GM12878 (cell line): ENCODE results near the gene VWA3B. TPM values are rescaled to one million over a fixed set of nuclear protein-coding genes. Genes with fewer than 3 reads are reported as not detected.

Source experiments
- ATAC-seq: fragments of 200-7000 bp; cut with Tn5 transposase; 3 replicates; pipeline ENCODE4 v1.9.1; 2020; ENCODE audit warnings: mild to moderate bottlenecking, moderate library complexity
- BruUV-seq: library from RNA; stranded (reverse); fragments of 400-500 nt; replicated peaks from 2 replicates; lab custom pipeline; 2021; lab: Mats Ljungman, UMichigan
- CTCF ChIA-PET: fragments of 300-600 bp; sonication (Branson Sonifier 250); formaldehyde crosslinking; extraction: SDS; loops from one replicate; lab custom pipeline; 2021; ENCODE audit warnings: inconsistent platforms; lab: Yijun Ruan, JAX
- POLR2A ChIA-PET: fragments of 350-600 bp; formaldehyde crosslinking; extraction: SDS; loops from one replicate; lab custom pipeline; 2021; ENCODE audit warnings: inconsistent platforms; lab: Charles Lee
- RAD21 ChIA-PET: fragments of 300-600 bp; sonication (Branson Sonifier 250); formaldehyde crosslinking; loops from one replicate; lab custom pipeline; 2023; ENCODE audit warnings: antibody characterized with exemption; ENCODE audit not compliant: unreplicated experiment; lab: Charles Lee
- SMC1A ChIA-PET: fragments of 300-600 bp; sonication (Branson Sonifier 250); formaldehyde crosslinking; loops from one replicate; lab custom pipeline; 2023; ENCODE audit not compliant: unreplicated experiment, uncharacterized antibody; lab: Charles Lee
- DNase-seq: peaks from one replicate; pipeline ENCODE4 v3.0.0-alpha.2; 2011; ENCODE audit warnings: low read depth, low spot score
- FAIRE-seq: peaks from 3 replicates; lab custom pipeline; 2011; peaks lifted over from hg19 to GRCh38; lab: Jason Lieb, UNC
- H2AFZ ChIP-seq: 2 replicates; pipeline ENCODE4 v1.6.0; 2011; ENCODE audit warnings: low read depth, low read length, control low read depth; ENCODE audit not compliant: control insufficient read depth
- H3K27ac ChIP-seq: 2 replicates; pipeline ENCODE4 v1.5.1; 2011; ENCODE audit warnings: control low read depth; ENCODE audit not compliant: control insufficient read depth, insufficient read depth
- H3K27me3 ChIP-seq, 2 experiments: replicated peaks in 1 of 2; 2 replicates each; pipeline versions ENCODE4 v1.6.0 to v1.6.1; 2011; ENCODE audit warnings: low read length in 1 of 2; ENCODE audit not compliant: control insufficient read depth in 2 of 2, insufficient read depth in 2 of 2
- H3K36me3 ChIP-seq, 2 experiments: 2 replicates each; pipeline ENCODE4 v1.5.1; 2011; ENCODE audit warnings: low read length in 1 of 2; ENCODE audit not compliant: control insufficient read depth in 2 of 2, insufficient read depth in 2 of 2
- H3K4me1 ChIP-seq: 2 replicates; pipeline ENCODE4 v1.6.1; 2011; ENCODE audit warnings: mild to moderate bottlenecking, low read length, moderate library complexity, mixed read lengths; ENCODE audit not compliant: control insufficient read depth, insufficient read depth
- H3K4me2 ChIP-seq: 2 replicates; pipeline ENCODE4 v1.6.0; 2011; ENCODE audit warnings: control low read depth; ENCODE audit not compliant: control insufficient read depth, insufficient read depth
- H3K4me3 ChIP-seq: fragments of 200-600 bp; sonication (generic); 2 replicates; pipeline ENCODE4 v1.5.1; 2016
- H3K79me2 ChIP-seq: 2 replicates; pipeline ENCODE4 v1.6.0; 2011; ENCODE audit warnings: low read length; ENCODE audit not compliant: control insufficient read depth, insufficient read depth
- H3K9ac ChIP-seq: 2 replicates; pipeline ENCODE4 v1.8.0; 2011; ENCODE audit warnings: low read length, control low read depth, mixed read lengths; ENCODE audit not compliant: control insufficient read depth, insufficient read depth
- H3K9me3 ChIP-seq: replicated peaks from 3 replicates; pipeline ENCODE4 v1.5.1; 2011; ENCODE audit warnings: mild to moderate bottlenecking, low read length; ENCODE audit not compliant: control insufficient read depth, insufficient read depth
- H4K20me1 ChIP-seq: 2 replicates; pipeline ENCODE4 v1.6.0; 2011; ENCODE audit not compliant: control insufficient read depth, insufficient read depth
- BCL11A ChIP-seq: IDR thresholded peaks from 2 replicates; pipeline ENCODE4 v1.6.1; 2011; ENCODE audit warnings: low read depth, low read length
- E2F8 ChIP-seq: fragments of 450-650 bp; IDR thresholded peaks from 2 replicates; pipeline ENCODE4 v1.6.1; 2018; ENCODE audit warnings: mild to moderate bottlenecking, low read depth, moderate library complexity; ENCODE audit not compliant: partially characterized antibody
- EED ChIP-seq: sonication (generic); IDR thresholded peaks from 2 replicates; pipeline ENCODE4 v1.6.1; 2016; ENCODE audit warnings: antibody characterized with exemption, low read depth
- IRF3 ChIP-seq: fragments of 450-650 bp; IDR thresholded peaks from 2 replicates; pipeline ENCODE4 v1.6.1; 2014; ENCODE audit warnings: mild to moderate bottlenecking
- IRF5 ChIP-seq: fragments of 450-650 bp; IDR thresholded peaks from 2 replicates; pipeline ENCODE4 v1.6.1; 2017; ENCODE audit warnings: borderline replicate concordance
- MTA3 ChIP-seq: IDR thresholded peaks from 2 replicates; pipeline ENCODE4 v1.6.1; 2012; ENCODE audit warnings: low read length, inconsistent platforms, borderline replicate concordance
- NR2C1 ChIP-seq: fragments of 450-650 bp; IDR thresholded peaks from 2 replicates; pipeline ENCODE4 v1.6.1; 2017; ENCODE audit warnings: antibody characterized with exemption, mild to moderate bottlenecking, moderate library complexity
- NR2C2 ChIP-seq: IDR thresholded peaks from 2 replicates; pipeline ENCODE4 v1.6.1; 2011; ENCODE audit warnings: borderline replicate concordance, low read depth; ENCODE audit not compliant: control insufficient read depth, insufficient read length
- PML ChIP-seq: IDR thresholded peaks from 2 replicates; pipeline ENCODE4 v1.6.1; 2012; ENCODE audit warnings: low read length, inconsistent platforms
- SMAD5 ChIP-seq: IDR thresholded peaks from 2 replicates; pipeline ENCODE4 v1.6.1; 2016; ENCODE audit warnings: antibody characterized with exemption, low read depth
- STAT1 ChIP-seq: fragments of 450-650 bp; conservative IDR thresholded peaks from 2 replicates; pipeline ENCODE4 v1.6.1; 2014; ENCODE audit warnings: antibody characterized with exemption, mild to moderate bottlenecking
- TARDBP ChIP-seq: IDR thresholded peaks from 2 replicates; pipeline ENCODE4 v1.6.1; 2016; ENCODE audit warnings: borderline replicate concordance
- WGBS: methylation state at CpG from one replicate; pipeline ENCODE4 v1.1.6; 2016; ENCODE audit warnings: low lambda C conversion rate; ENCODE audit not compliant: insufficient replicate concordance, insufficient coverage; ENCODE audit errors: missing lambda C conversion rate; 5-methylcytosine and 5-hydroxymethylcytosine counted together
- in situ Hi-C: fragments of 300-500 bp; cut with MboI; formaldehyde crosslinking; loops from 9 replicates; pipeline ENCODE4 v1.14.3; 2018; ENCODE audit warnings: mixed read lengths
- intact Hi-C: fragments of 100-400 bp; cut with micrococcal nuclease; formaldehyde crosslinking; loops from one replicate; pipeline ENCODE4 v1.14.2; 2022; ENCODE audit not compliant: unreplicated experiment
- polyA plus RNA-seq, 11 experiments: library from polyadenylated mRNA; depleted of rRNA in 4 of 11; unstranded in 6 of 11; stranded (reverse) in 5 of 11; fragments of >200 nt; fragmentation: Nextera tagmentation in 4 of 11; fragmentation: Illumina TruSeq in 1 of 11; extraction: Ambion mirVana in 4 of 11; extraction: Trizol in 1 of 11; gene quantifications; 1 replicate in 1 of 11; 2 replicates in 10 of 11; pipeline versions ENCODE4 v1.2.1 to v1.2.3, GENCODE V29; 2011 to 2016; ENCODE audit warnings: inconsistent platforms in 2 of 11, missing spikeins in 2 of 11, low read depth in 1 of 11
- total RNA-seq, 4 experiments: library from RNA; depleted of rRNA in 3 of 4; stranded (reverse); fragments of >200 nt in 3 of 4; fragmentation: Illumina TruSeq in 1 of 4; extraction: Trizol in 1 of 4; gene quantifications; 2 replicates each; pipeline versions ENCODE4 v1.2.1 to v1.2.3, GENCODE V29; 2013 to 2021

Gene VWA3B
- total and polyA plus RNA-seq, 10 of the 15 experiments (the other 5 are each of a cell fraction or from before 2014, with no cell fraction given) = 0.04 to 0.86 (median 0.19) TPM; not detected in 4

DNA sequence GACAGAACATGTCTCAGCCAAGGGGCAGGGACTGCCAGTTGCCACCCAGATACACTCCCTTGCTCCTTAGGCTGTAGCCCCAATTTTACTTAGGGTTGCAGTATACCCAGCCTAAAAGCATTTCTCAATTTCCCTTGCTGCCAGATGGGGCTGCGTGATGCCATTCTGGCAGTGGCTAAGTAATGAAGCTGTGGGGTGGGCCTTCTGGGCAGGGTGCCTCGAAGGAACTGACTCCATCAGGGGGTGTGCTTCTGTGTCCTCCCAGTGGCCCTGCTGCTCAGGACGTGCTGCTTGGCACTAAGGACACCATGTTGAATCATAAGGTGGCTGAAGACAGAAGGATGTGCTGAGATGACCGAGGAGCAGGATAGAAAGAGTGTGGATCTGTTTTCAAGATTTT lies 74.2 kb downstream of the VWA3B start:
- ChIA-PET POLR2A (no interaction called here), RAD21 (no interaction called here), SMC1A (interaction anchor here (1.5 kb wide), 1 partner anchor 13 kb away, joined by 3 read pairs; no protein-coding TSS in a partner anchor), CTCF (interaction anchor here (0.6 to 1.1 kb wide), 2 partner anchors 124 to 422 kb away, joined by 3 read pairs; no protein-coding TSS in a partner anchor)
- Histone ChIP-seq H4K20me1 (no peaks in the 10 kb centered on the region), H3K4me2 (no peak overlapping the region), H3K79me2 (no peaks in the 10 kb centered on the region), H3K36me3 (no peaks in the 10 kb centered on the region), H2AFZ (no peak overlapping the region), H3K9ac (no peak overlapping the region), H3K27ac (no peak overlapping the region), H3K27me3 (0 out of 4 replicates have a peak, but pooled peaks cover 0 to 1% of the 10 kb centered on the region in 2 experiments), H3K9me3 (no peaks in the 10 kb centered on the region), H3K4me3 (no peak overlapping the region), H3K4me1 (no peaks in the 10 kb centered on the region)
- in situ Hi-C loops = loop anchor here (25.0 kb wide), 1 partner anchor 349 kb away; no protein-coding TSS in a partner anchor
- BruUV-seq = no TSS peak
- FAIRE-seq (no peak), ATAC-seq (no peak), DNase-seq (no peak)
- intact Hi-C loops = no loop called here
- TF ChIP-seq NR2C1 (no peak), MTA3 (no peak), STAT1 (no peak), IRF3 (no peak), SMAD5 (no peak), TARDBP (no peak)
- WGBS = 2% methylated on average over 4 of the region's 4 CpGs

GRCh38 chr2:98164256-98164655 lies 77.3 kb downstream of the VWA3B start:
- H3K79me2 ChIP-seq = no peaks in the 10 kb centered on the region
- no peak overlapping the region for H3K9ac ChIP-seq
- no peaks in the 10 kb centered on the region for H4K20me1 ChIP-seq
- ChIA-PET SMC1A (interaction anchor here (1.0 to 1.3 kb wide), 3 partner anchors 10 to 357 kb away, joined by 3 to 4 read pairs (median 3); no protein-coding TSS in a partner anchor), POLR2A (no interaction called here), RAD21 (no interaction called here), CTCF (no interaction called here)
- intact Hi-C loops = no loop called here
- H3K4me2 ChIP-seq = no peak overlapping the region
- TF ChIP-seq NR2C2 = no peak
- TF ChIP-seq IRF5 = no peak
- TF ChIP-seq E2F8 = no peak
- no peak for TF ChIP-seq EED
- no peak for TF ChIP-seq PML
- TF ChIP-seq BCL11A = no peak
- FAIRE-seq = no peak
- no peaks in the 10 kb centered on the region for H3K36me3 ChIP-seq
- H3K9me3 ChIP-seq = no peaks in the 10 kb centered on the region
- 0 out of 4 replicates have a peak, but pooled peaks cover 1 to 6% of the 10 kb centered on the region in 2 experiments for H3K27me3 ChIP-seq
- no peak overlapping the region for H3K4me3 ChIP-seq
- DNase-seq = no peak
- no peak overlapping the region for H3K27ac ChIP-seq
- ATAC-seq = no peak
- BruUV-seq = no TSS peak
- in situ Hi-C loops = loop anchor here (25.0 kb wide), 1 partner anchor 352 kb away; no protein-coding TSS in a partner anchor
- no peaks in the 10 kb centered on the region for H3K4me1 ChIP-seq
- no peak overlapping the region for H2AFZ ChIP-seq
- 48% methylated on average over 2 of the region's 2 CpGs for WGBS
